Stimulated activated CD4-positive, alpha-beta T cell treated with anti-CD3 and anti-CD28 coated beads, TNF-alpha, amount 100 ng/mL, for 24 hours (primary cell): Measurements from ENCODE around the gene SPTBN5.
A peak's percentile ranks its signal among the peaks of the same experiment; 100 is the strongest.

Experiments used
- DNase-seq, 3 experiments: peaks; one replicate each; pipeline ENCODE4 v3.0.0-alpha.2; 2020; ENCODE audit warnings: low read depth in 3 of 3

Gene SPTBN5

GRCh38 chr15:41893422-41894250, at the start of gene SPTBN5:
TSS of gene SPTBN5 (minus strand) at chr15:41894053. CDS start at chr15:41893497, 556 bp downstream.
- DNase-seq = no peak

DNA sequence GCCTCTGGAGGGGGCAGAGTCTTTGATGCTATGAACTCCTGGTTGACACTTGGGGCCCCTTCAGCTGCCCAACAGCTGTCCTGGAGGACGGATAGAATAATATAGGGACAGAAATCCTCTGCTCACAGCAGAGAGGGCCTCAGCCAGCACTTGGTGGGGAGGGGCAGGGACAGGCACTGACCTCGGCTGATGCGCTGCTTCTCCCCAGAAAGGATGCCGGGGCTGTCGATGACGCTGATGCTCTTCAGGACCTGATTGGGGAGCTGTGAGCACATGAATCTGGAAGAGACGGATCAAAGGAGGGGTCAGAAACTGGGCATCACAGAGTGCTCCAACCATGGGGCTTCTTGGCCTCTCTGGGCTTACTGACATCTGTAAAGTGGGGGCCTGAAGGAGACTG, 49.0 kb upstream of the SPTBN5 start:
- DNase-seq = no peak

DNA sequence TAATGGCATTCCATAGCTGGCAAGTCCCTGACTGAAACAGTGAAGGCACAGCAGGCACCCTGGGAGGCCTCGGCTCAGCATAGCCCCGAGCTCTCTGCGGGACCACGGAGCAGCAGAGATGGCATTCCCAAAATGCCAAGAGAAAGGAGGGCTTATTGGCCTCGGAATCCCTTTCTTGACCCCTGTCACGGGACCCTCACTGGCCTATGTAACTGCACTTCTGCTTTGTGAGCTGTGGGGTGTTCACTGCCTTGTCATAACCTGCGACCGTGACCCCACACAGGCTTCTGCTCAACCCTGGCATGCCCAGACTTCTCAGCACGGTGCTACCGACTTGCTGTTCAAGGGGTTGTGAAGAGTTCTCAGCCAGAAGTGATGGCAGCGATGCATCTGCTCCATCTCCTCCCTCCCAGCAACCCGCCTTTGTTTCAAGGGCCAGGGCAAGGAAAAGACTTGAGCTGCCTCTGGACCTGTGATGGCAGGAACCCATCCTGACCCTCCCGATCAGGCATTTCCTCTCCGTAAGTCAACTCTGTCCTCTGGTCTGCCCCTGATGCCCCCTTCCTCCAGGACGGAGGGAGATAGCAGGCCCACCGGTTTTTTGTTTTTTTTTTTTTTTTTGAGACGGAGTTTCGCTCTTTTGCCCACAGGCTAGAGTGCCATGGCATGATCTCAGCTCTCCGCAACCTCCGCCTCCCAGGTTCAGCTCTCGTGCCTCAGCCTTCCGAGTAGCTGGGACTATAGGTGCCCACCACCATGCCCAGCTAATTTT, 48.0 kb upstream of the SPTBN5 start:
- DNase-seq = no peak

- DNase-seq = peak in 1 of 3 experiments; percentile 63
Measured at GRCh38 chr15:41940441-41940857, 46.6 kb upstream of the SPTBN5 start.

DNA sequence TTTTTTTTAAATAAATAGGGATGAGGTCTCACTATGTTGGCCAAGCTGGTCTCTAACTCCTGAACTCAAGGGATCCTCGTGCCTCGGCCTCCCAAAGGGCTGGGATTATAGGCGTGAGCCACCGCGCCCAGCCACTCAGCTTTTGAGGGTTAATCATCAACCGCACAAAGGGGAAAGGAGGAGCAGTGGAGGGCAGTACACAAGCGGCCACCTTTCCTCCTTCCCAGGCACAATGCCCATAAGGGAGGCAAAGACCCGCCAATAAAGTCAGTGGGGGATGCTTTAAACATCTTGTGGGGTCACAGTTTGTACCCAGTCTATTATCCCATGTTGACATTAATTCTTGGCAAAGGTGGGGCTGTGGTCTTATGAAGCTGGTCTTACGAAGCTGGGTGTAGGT, 46.1 kb upstream of the SPTBN5 start:
- DNase-seq = no peak

GRCh38 chr15:41937568-41937923, 43.7 kb upstream of the SPTBN5 start:
- no peak for DNase-seq

DNA sequence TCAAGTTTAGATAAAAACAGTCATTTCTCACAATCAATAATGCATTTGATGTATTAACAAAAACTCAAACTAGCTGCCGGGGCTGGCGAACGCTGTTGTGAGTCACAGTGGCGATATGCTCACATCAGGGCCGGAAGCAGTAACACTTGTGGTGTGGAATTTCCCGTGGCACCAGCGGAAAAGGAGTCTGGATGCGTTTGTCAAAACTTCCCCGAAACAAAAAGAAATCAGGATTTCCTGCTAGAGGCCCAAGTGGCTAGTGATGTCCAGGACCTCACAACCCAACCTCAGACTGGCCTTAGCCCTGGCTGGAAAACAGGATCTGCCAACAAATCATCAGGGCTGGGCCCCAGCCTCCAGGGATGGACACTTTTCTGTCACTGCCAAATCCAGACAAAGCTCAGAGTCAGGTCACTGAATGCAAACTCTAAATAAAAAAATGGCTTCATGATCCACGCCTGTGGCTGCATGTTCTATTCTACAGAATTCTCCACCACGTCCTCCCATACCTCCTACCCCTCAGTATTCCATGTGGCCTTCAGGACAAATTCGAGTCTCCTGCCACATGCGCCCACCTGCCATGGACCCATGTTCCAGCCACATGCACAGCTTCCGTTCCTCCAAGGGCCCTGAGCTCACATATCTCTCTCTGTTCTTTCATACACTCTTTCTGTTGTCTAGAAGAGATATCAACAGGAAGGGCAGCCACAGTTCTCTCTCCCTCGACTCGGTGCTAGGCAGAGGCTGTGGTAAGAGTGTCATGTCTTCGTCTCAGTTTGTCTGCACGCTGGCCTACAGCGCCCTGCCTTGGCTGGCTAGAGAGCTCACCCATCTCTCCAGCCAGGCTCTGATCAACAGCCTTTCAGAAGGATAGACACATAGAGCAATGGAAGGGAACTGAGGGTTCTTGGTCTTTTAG, 43.1 kb upstream of the SPTBN5 start:
- peak; percentile 65 to 76 (median 74) for DNase-seq

DNA sequence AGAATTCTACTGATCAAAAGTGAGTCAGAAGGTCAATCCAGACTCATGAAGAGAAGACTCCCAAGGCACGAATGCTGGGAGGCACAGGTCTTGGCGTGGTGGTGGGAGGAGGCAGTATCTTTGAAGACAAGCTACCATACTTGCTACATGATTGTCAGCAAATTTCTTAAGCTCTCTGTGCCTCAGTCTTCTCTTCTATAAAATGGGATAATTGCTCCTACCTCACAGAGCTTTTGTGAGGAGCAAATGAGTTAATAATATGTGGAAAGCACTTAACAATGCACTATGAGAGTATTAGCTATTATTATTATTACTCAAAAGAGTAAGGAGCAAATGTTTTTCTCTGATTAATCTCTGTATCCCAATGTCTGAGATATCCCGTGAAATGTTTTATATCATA, 42.3 kb upstream of the SPTBN5 start:
- DNase-seq = no peak

- DNase-seq = no peak
Measured at GRCh38 chr15:41935566-41936020, 41.7 kb upstream of the SPTBN5 start.

DNA sequence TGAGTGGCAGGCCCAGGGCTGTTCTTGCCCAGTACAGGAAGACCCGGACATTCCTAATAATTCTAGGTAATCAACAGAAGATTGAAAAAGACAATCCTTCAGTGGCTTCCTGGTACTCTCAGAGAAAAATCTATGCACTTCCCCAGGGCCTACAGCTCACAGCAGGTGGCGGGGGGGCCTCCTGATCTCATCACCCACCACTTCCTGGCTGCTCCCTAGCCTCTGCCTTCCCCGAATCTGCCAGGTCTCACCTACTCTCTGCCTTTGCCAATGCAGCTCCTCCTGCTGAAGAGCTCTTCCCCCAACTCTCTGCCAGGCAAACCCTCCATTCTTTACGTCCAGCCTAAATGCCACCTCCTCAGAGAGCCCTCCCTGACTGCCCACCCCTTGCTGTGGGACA, 41.0 kb upstream of the SPTBN5 start:
- DNase-seq = peak; percentile 38 to 71 (median 52)

DNA sequence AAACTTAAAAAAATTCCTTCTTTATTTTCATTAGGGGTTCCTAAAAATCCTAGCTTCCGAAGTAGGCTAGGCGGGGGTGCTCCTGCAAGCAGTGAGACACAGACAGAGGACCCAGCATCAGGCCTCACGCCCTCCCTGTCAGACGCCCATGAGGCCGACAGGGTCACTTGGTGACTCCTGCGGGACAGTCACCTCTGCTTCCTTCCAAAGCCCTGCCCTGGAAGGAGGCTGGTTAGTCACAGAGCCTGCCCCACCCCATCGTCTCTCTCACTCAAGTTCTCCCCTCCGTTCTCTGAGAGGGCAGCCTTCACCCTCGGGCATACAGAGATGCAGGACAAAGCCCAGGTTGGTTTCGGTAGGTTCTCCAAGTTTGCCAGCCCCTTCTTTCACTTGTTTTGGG, 39.9 kb upstream of the SPTBN5 start:
- no peak for DNase-seq

- DNase-seq = no peak
Measured at GRCh38 chr15:41933326-41933725, 39.5 kb upstream of the SPTBN5 start.

- no peak for DNase-seq
Measured at GRCh38 chr15:41932511-41933289, 38.8 kb upstream of the SPTBN5 start.

- no peak for DNase-seq
Measured at GRCh38 chr15:41932101-41932500, 38.2 kb upstream of the SPTBN5 start.

DNA sequence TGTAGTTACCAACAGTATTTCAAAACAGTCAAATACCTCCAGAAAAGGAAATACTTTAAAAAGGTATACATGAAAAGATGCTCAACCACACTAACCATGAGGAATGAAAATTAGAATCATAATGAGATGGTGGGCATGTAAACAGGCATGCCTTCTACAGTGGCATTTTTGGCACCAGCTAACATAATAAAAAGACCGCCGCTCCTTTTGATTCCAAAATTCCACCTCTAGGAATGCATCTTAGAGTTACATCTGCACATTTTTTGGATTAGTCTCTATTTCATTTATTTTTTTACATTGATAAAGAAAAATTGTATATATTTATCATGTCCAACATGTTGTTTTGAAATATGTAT, 37.0 kb upstream of the SPTBN5 start:
- no peak for DNase-seq

DNA sequence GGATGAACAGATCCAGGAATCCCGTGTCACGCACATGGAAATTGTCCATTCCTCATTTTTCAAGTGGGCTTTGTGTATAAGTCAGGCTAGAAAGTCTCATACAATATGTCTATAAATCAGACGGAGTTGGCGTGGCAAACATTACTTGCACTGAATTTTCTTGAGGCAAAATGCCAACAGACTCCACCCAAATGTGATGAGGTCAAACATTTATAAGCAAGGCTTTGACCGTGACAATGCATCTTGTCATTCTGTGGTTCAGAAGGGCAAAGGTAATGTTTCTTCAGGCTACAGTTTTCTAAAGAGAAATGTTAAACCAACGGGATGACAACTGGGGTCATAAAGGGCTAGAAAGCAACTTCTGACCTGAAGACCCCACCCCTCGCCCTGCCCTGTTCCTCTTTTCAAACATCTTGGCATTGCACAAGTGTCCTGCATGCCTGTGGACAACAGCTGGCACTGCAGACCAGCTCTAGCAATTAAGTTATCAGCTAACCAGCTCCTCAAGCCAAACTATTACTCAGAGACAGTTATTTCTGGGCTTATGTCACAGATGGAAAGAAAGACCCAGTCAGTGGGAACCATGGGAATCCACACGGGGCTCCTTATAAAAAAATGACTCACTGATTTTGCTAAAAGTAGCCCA, 36.5 kb upstream of the SPTBN5 start:
- DNase-seq = no peak

DNA sequence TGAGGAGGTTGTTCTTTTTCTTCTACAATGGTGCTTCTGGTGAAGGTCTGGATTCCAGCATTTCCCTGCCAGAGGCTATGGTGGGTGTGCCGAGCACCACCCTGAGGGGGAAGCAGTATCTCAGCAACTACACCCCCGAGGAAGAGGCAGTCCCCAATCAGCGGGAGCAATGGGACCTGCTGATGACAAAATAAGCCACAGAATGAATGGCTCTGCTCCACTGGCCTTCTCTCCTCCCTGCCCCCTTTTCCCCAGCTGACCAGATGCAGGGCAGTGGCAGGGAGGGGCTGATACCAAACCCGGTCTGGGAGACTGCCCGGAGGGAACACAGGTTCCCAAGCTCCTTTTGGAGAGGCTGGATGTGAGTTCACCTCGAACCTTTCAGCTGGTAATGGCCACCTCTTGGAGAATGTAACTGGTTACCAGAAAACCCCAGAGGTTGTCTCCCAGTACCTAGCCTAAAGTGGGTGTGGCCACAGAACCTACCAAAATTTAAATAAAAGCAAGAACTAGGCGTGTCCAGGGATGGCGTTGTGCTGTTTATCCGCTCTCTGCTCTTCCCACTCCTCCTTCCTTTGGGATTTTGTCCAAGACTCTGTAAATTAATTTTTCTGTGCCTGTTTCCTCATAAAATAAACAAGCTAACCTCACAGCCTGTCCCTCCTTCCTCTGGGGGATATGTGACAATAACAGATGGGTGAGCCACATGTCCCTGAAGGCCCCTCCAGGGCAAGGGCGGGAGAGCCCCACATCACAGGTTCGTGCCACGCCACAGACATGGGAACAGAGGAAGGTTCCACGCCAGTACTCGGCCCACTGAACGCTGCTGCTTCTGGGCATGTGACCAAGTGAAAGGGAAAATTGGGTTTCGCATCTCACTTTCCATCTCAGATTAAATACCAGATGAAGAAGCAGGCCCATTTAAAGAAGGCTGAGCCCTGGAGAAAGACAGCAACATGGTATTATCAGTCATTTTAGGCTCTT, 35.1 kb upstream of the SPTBN5 start:
- DNase-seq = peak in 1 of 3 experiments; percentile 21

- no peak for DNase-seq
Measured at GRCh38 chr15:41928100-41928499, 34.2 kb upstream of the SPTBN5 start.

- DNase-seq = no peak
Measured at GRCh38 chr15:41927536-41927935, 33.7 kb upstream of the SPTBN5 start.
